Adrenal gland (tissue), 12 donors: ENCODE measurements around the gene KRT80. TPM values are rescaled to one million over a fixed set of nuclear protein-coding genes. Genes with fewer than 3 reads are reported as not detected.
A peak's percentile ranks its signal among the peaks of the same experiment; 100 is the strongest.

Experiments used
- DNase-seq, 7 donors: peaks; one replicate each; pipeline ENCODE4 v3.0.0-alpha.2; 2019 to 2020
- H3K27ac ChIP-seq, 5 donors: fragments of 200-600 bp; sonication (generic) in 4 of 5; 1 replicate in 3 of 5; 2 replicates in 2 of 5; pipeline versions ENCODE4 v1.5.1 to v1.8.0; 2016 to 2020; ENCODE audit warnings: mild to moderate bottlenecking in 1 of 5
- H3K27me3 ChIP-seq: fragments of 200-600 bp; 2 replicates; pipeline ENCODE4 v1.8.0; 2021
- H3K36me3 ChIP-seq, 2 donors: fragments of 200-600 bp; replicated peaks in 1 of 2; 1 replicate in 1 of 2; 2 replicates in 1 of 2; pipeline versions ENCODE4 v1.5.1 to v1.8.0; 2018 to 2022
- H3K4me1 ChIP-seq, 2 donors: fragments of 200-600 bp; replicated peaks in 1 of 2; 1 replicate in 1 of 2; 2 replicates in 1 of 2; pipeline versions ENCODE4 v1.5.1 to v1.8.0; 2018 to 2021
- H3K4me3 ChIP-seq, 4 donors: fragments of 200-600 bp; sonication (generic) in 3 of 4; one replicate each; pipeline ENCODE4 v1.5.1; 2016 to 2018
- H3K9me3 ChIP-seq, 3 donors: fragments of 200-600 bp; sonication (generic) in 1 of 3; replicated peaks in 1 of 3; 1 replicate in 2 of 3; 2 replicates in 1 of 3; pipeline versions ENCODE4 v1.5.1 to v1.8.0; 2016 to 2021
- CTCF ChIP-seq, 6 experiments: fragments of 450-650 bp in 4 of 6; fragments of 200-600 bp in 2 of 6; sonication (generic) in 1 of 6; IDR thresholded peaks; 1 replicate in 5 of 6; 2 replicates in 1 of 6; pipeline versions ENCODE4 v1.5.1 to v1.8.0; 2016 to 2021; ENCODE audit warnings: antibody characterized with exemption in 6 of 6, mild to moderate bottlenecking in 2 of 6, moderate library complexity in 1 of 6
- POLR2A ChIP-seq, 2 donors: fragments of 450-650 bp; IDR thresholded peaks; one replicate each; pipeline ENCODE4 v1.6.1; 2017; ENCODE audit warnings: antibody characterized with exemption in 2 of 2, mild to moderate bottlenecking in 2 of 2, moderate library complexity in 1 of 2
- WGBS, 4 donors: extraction: QIAGEN DNeasy Blood & Tissue Kit in 2 of 4; methylation state at CpG; one replicate each; pipeline versions ENCODE4 v1.1.5 to v1.1.7; 2013 to 2017; 5-methylcytosine and 5-hydroxymethylcytosine counted together
- intact Hi-C, 2 donors: fragments of 100-400 bp; cut with DNase I; formaldehyde crosslinking; loops; one replicate each; pipeline versions ENCODE4 v1.14.1 to v1.15.0; 2022 to 2023
- polyA plus RNA-seq, 3 donors: library from polyadenylated mRNA; stranded (reverse); fragments of 200-250 nt in 2 of 3; fragments of 350-450 nt in 1 of 3; fragmentation: Illumina TruSeq in 1 of 3; extraction: RNeasy Lipid Tissue Mini Kit (QIAGEN cat#74804) in 1 of 3; gene quantifications; one replicate each; pipeline ENCODE4 v1.2.3, GENCODE V29; 2013 to 2014
- total RNA-seq, 9 donors: library from RNA; depleted of rRNA in 4 of 9; stranded (reverse); fragments of >200 nt in 4 of 9; fragments of 120-200 nt in 1 of 9; fragmentation: NEBNext Ultra II Directional in 1 of 9; extraction: Animal tissue kit (Norgen Biotek cat#: 25700) in 1 of 9; gene quantifications; one replicate each; pipeline versions ENCODE4 v1.1.0 to v1.2.4, GENCODE V29; 2013 to 2023
- donor health status: healthy with polysubstance abuse.
- donor health status: Bipolar disorder and iron deficiency.
- donor health status: DM: yes; HTN: yes; CAD: no.
- donor health status: DM: no; HTN: no; CAD: no.
- donor health status: DM: no; HTN: no; CAD: no.
- donor health status: DM: yes; HTN: yes; CAD: no.

KRT80 gene
- total and polyA plus RNA-seq, 12 donors: 0.95 to 14.6 (median 3.8) TPM

- DNase-seq: no peak
- Histone ChIP-seq H3K27me3 (no peaks in the 10 kb centered on the region), H3K27ac (no peak overlapping the region), H3K4me1 (no peaks in the 10 kb centered on the region), H3K9me3 (no peaks in the 10 kb centered on the region), H3K4me3 (no peak overlapping the region), H3K36me3 (no peaks in the 10 kb centered on the region)
- TF ChIP-seq POLR2A (IDR thresholded peaks at IDR 0.05) (no peak), CTCF (IDR thresholded peaks at IDR 0.05) (no peak)
- WGBS, 4 donors: 57 to 69% (median 60%) methylated on average over 3 of the region's 3 CpGs
- intact Hi-C loops: no loop called here
Measured at GRCh38 chr12:52162981-52163380, 28.8 kb downstream of the KRT80 start.

GRCh38 chr12:52160200-52160599, 31.6 kb downstream of the KRT80 start:
- WGBS, 4 donors: 91 to 100% (median 94%) methylated on average over 2 to 4 of the region's 4 CpGs
- no peak for DNase-seq
- intact Hi-C loops: loop anchor here in 1 of 2 donors (2.0 kb wide), 1 partner anchor 119 kb away; no protein-coding TSS in a partner anchor
- no peaks in the 10 kb centered on the region for H3K27me3 ChIP-seq
- H3K4me1 ChIP-seq: no peaks in the 10 kb centered on the region
- H3K36me3 ChIP-seq: no peaks in the 10 kb centered on the region
- no peak overlapping the region for H3K27ac ChIP-seq
- H3K4me3 ChIP-seq: no peak overlapping the region
- no peak for TF ChIP-seq CTCF (IDR thresholded peaks at IDR 0.05)
- TF ChIP-seq POLR2A (IDR thresholded peaks at IDR 0.05): no peak
- H3K9me3 ChIP-seq: no peaks in the 10 kb centered on the region

DNA sequence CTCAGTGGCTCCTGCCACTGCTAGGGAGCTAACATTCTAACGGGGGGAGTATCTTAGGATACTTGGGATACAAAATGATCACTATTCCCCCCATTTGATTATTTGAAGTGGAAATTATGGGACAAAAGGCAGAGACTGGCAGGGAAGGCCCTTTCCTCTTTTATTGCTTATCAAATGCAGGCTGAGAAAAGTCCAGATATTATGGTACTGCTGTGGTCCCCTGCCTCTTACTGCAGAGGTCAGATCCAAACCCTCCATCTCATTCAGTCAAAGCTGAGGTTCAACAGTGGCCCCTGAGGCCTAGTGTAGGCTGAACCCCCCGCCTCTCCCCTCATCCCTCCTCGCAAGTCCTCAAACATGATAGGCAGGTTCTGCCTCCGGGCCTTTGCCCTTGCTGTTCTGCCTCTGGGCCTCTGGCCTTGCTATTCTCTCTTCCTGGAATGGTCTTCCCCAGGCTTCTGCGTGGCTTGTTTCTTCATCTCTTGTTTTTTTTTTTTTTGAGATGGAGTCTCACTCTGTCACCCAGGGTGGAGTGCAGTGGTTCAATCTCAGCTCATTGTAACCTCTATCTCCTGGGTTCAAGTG, 34.2 kb downstream of the KRT80 start:
- Histone ChIP-seq H3K4me3 (no peak overlapping the region), H3K4me1 (no peaks in the 10 kb centered on the region), H3K27me3 (no peaks in the 10 kb centered on the region), H3K9me3 (no peaks in the 10 kb centered on the region), H3K27ac (no peak overlapping the region), H3K36me3 (no peaks in the 10 kb centered on the region)
- TF ChIP-seq CTCF (IDR thresholded peaks at IDR 0.05) (no peak), POLR2A (IDR thresholded peaks at IDR 0.05) (no peak)
- WGBS, 4 donors: 66 to 87% (median 83%) methylated on average over 5 of the region's 5 CpGs
- no peak for DNase-seq
- intact Hi-C loops: loop anchor here (5.0 to 10.0 kb wide), 2 partner anchors 170 to 347 kb away; no protein-coding TSS in a partner anchor

GRCh38 chr12:52156757-52157565, 34.9 kb downstream of the KRT80 start:
- peaks cover 0 to 5% of the 10 kb centered on the region in 2 donors for H3K4me1 ChIP-seq
- DNase-seq: peak; percentile 69 to 87 (median 78)
- peak; percentile 90 to 98 (median 96) for TF ChIP-seq CTCF (IDR thresholded peaks at IDR 0.05)
- TF ChIP-seq POLR2A (IDR thresholded peaks at IDR 0.05): no peak
- 19 to 45% (median 33%) methylated on average over 8 to 15 of the region's 15 CpGs for WGBS, 4 donors
- H3K4me3 ChIP-seq: no peak overlapping the region
- H3K27me3 ChIP-seq: no peaks in the 10 kb centered on the region
- intact Hi-C loops: loop anchor here (5.0 to 10.0 kb wide), 2 partner anchors 170 to 348 kb away; no protein-coding TSS in a partner anchor
- no peak overlapping the region for H3K27ac ChIP-seq
- H3K9me3 ChIP-seq: no peaks in the 10 kb centered on the region
- no peaks in the 10 kb centered on the region for H3K36me3 ChIP-seq
